ENCODE data around the gene ALB. TPM values are rescaled to one million over a fixed set of nuclear protein-coding genes. Genes with fewer than 3 reads are reported as not detected.

The ALB gene
- polyA plus RNA-seq, 3 donors, result not detected

DNA sequence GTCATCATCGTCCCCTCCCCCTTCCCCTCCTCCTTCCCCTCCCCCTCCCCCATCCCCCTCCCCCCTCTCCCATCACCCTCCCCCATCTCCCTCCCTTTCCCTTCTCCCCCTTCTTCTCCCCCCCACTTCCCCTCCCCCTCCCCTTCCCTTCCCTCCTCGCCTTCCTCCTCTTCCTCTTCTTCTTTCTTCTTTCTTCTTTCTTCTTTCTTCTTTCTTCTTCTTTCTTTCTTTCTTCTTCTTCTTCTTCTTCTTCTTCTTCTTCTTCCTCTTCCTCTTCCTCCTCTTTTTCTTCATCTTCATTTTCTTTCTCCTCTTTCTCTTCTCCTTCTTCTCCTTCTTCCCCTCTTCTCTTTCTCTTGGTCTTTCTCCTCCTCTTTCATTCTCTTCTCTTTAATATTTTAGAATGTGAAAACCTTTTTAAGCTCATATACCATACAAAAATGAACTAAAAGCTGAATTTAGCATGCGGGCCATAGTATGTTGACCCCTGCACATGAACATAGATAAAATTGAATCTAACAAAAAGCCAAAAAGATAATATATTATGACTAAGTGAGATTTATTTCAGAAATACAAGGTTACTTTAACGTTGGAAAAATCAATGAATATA lies 56.9 kb downstream of the ALB start:
- H3K9ac ChIP-seq (ENCODE audit: insufficient read depth, low read length, poor library complexity, severe bottlenecking), result no peak overlapping the region
- DNase-seq, result no peak
- H3K27me3 Mint-ChIP-seq (ENCODE audit: low read depth in 3 of 3), result peaks cover 1 to 3% (median 1%) of the 10 kb centered on the region in 3 donors
- no peaks in the 10 kb centered on the region for H3K9me3 ChIP-seq (replicated peaks in 1 of 2; ENCODE audit: control insufficient read depth in 1 of 2, insufficient read depth in 1 of 2, low read length in 2 of 2)
- no peaks in the 10 kb centered on the region for H3K36me3 ChIP-seq (replicated peaks in 1 of 2; ENCODE audit: control insufficient read depth in 1 of 2, insufficient read depth in 2 of 2, low read length in 2 of 2)
- H3K79me2 ChIP-seq (ENCODE audit: insufficient read depth, low read length), result no peaks in the 10 kb centered on the region
- no peaks in the 10 kb centered on the region for H3K4me1 Mint-ChIP-seq
- intact Hi-C loops (cut with micrococcal nuclease), result no loop called here
- no peaks in the 10 kb centered on the region for H3K4me1 ChIP-seq (ENCODE audit: control insufficient read depth in 1 of 2, insufficient read depth in 2 of 2, low read length in 2 of 2)
- no peaks in the 10 kb centered on the region for H4K20me1 ChIP-seq (ENCODE audit: insufficient read depth, low read length)
- H3K27me3 ChIP-seq (ENCODE audit: control insufficient read depth in 2 of 2, insufficient read depth in 2 of 2, low read length in 2 of 2), result no peaks in the 10 kb centered on the region
- H3K36me3 Mint-ChIP-seq, result no peaks in the 10 kb centered on the region
- H3K27ac ChIP-seq (ENCODE audit: low read depth in 1 of 2, low read length in 2 of 2), result no peak overlapping the region
- no CpG with 5 or more reads among the region's 4 CpGs for WGBS (ENCODE audit: insufficient coverage)
- H3K27ac Mint-ChIP-seq, result no peak overlapping the region
- no peak overlapping the region for H3K4me3 ChIP-seq (replicated peaks in 1 of 3; ENCODE audit: low read depth in 2 of 3, low read length in 3 of 3)
- no peak overlapping the region for H3K4me2 ChIP-seq (replicated peaks; ENCODE audit: extremely low read depth, low read length, poor library complexity, severe bottlenecking)
- TF ChIP-seq, protein P1, sequence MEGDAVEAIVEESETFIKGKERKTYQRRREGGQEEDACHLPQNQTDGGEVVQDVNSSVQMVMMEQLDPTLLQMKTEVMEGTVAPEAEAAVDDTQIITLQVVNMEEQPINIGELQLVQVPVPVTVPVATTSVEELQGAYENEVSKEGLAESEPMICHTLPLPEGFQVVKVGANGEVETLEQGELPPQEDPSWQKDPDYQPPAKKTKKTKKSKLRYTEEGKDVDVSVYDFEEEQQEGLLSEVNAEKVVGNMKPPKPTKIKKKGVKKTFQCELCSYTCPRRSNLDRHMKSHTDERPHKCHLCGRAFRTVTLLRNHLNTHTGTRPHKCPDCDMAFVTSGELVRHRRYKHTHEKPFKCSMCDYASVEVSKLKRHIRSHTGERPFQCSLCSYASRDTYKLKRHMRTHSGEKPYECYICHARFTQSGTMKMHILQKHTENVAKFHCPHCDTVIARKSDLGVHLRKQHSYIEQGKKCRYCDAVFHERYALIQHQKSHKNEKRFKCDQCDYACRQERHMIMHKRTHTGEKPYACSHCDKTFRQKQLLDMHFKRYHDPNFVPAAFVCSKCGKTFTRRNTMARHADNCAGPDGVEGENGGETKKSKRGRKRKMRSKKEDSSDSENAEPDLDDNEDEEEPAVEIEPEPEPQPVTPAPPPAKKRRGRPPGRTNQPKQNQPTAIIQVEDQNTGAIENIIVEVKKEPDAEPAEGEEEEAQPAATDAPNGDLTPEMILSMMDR (IDR thresholded peaks at IDR 0.05), result no peak
- peaks cover 0 to 2% (median 0%) of the 10 kb centered on the region in 7 donors for H3K9me3 Mint-ChIP-seq
- no peak overlapping the region for H3K4me3 Mint-ChIP-seq
- no peak overlapping the region for H2AFZ ChIP-seq (ENCODE audit: insufficient read depth, low read depth, low read length, poor library complexity, severe bottlenecking)

DNA sequence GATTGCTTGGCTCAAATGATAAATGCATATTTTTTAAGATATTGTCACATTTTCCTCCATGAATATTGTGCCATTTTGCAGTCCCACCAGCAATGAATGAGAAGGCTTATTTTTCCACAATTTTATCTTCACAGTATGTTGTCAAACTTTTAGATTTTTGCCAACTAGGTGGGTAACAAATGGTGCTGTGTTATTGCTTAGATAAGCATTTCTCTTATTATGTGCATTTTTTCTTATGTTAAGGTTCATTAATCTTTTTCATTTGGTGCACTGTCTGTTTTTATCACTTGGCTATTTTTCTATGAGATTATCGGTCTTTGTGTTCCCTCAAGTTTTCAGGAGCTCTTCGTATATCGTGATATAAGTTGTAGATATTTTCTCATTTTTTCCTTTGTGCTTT lies 64.1 kb downstream of the ALB start:
- no peak overlapping the region for H3K9ac ChIP-seq (ENCODE audit: insufficient read depth, low read length, poor library complexity, severe bottlenecking)
- Mint-ChIP-seq H3K27me3 (ENCODE audit: low read depth in 3 of 3) (peaks cover 0 to 5% (median 4%) of the 10 kb centered on the region in 3 donors), H3K4me1 (no peaks in the 10 kb centered on the region), H3K9me3 (peaks cover 4 to 13% (median 5%) of the 10 kb centered on the region in 7 donors), H3K4me3 (no peak overlapping the region), H3K27ac (no peak overlapping the region), H3K36me3 (no peaks in the 10 kb centered on the region)
- DNase-seq, result no peak
- H3K27me3 ChIP-seq (ENCODE audit: control insufficient read depth in 2 of 2, insufficient read depth in 2 of 2, low read length in 2 of 2), result no peaks in the 10 kb centered on the region
- H3K79me2 ChIP-seq (ENCODE audit: insufficient read depth, low read length), result no peaks in the 10 kb centered on the region
- H3K4me3 ChIP-seq (replicated peaks in 1 of 3; ENCODE audit: low read depth in 2 of 3, low read length in 3 of 3), result no peak overlapping the region
- intact Hi-C loops (cut with micrococcal nuclease), result no loop called here
- WGBS (ENCODE audit: insufficient coverage), result no CpG with 5 or more reads among the region's 3 CpGs
- H4K20me1 ChIP-seq (ENCODE audit: insufficient read depth, low read length), result no peaks in the 10 kb centered on the region
- TF ChIP-seq, protein P1 (IDR thresholded peaks at IDR 0.05), result no peak
- no peaks in the 10 kb centered on the region for H3K9me3 ChIP-seq (replicated peaks in 1 of 2; ENCODE audit: control insufficient read depth in 1 of 2, insufficient read depth in 1 of 2, low read length in 2 of 2)
- no peaks in the 10 kb centered on the region for H3K36me3 ChIP-seq (replicated peaks in 1 of 2; ENCODE audit: control insufficient read depth in 1 of 2, insufficient read depth in 2 of 2, low read length in 2 of 2)
- no peaks in the 10 kb centered on the region for H3K4me1 ChIP-seq (ENCODE audit: control insufficient read depth in 1 of 2, insufficient read depth in 2 of 2, low read length in 2 of 2)
- H3K27ac ChIP-seq (ENCODE audit: low read depth in 1 of 2, low read length in 2 of 2), result no peak overlapping the region
- H2AFZ ChIP-seq (ENCODE audit: insufficient read depth, low read depth, low read length, poor library complexity, severe bottlenecking), result no peak overlapping the region
- no peak overlapping the region for H3K4me2 ChIP-seq (replicated peaks; ENCODE audit: extremely low read depth, low read length, poor library complexity, severe bottlenecking)
